HG02840 (cell line): Measurements from ENCODE around the gene PLEKHG3.

Experiments used
- ATAC-seq: cut with Tn5 transposase; IDR thresholded peaks from one replicate; pipeline ENCODE4 v1.9.1; 2021; ENCODE audit warnings: mild to moderate bottlenecking, moderate library complexity, moderate number of reproducible peaks; ENCODE audit not compliant: unreplicated experiment, low FRiP score

PLEKHG3 gene

GRCh38 chr14:64775081-64775777 lies 71.0 kb downstream of the PLEKHG3 start:
- no peak for ATAC-seq

DNA sequence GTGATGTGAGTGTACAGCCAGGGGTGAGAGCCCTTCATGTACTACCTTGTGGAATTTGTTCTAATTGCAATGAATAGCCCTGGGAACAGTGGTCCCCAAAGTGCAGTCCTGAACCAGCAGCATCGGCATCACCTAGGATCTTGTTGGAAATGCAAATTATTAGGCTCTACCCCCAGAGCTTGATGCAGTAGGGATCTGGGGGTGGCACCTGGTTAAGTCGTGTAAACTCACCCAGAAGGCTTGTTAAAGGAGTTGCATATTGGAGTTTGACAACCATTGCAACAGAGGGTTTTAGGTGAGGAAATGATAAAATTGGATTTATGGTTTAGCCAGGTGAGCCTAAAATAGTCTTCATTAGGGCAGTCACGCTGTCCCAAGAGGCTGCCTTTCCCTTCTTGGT lies 73.2 kb downstream of the PLEKHG3 start:
- ATAC-seq: no peak

DNA sequence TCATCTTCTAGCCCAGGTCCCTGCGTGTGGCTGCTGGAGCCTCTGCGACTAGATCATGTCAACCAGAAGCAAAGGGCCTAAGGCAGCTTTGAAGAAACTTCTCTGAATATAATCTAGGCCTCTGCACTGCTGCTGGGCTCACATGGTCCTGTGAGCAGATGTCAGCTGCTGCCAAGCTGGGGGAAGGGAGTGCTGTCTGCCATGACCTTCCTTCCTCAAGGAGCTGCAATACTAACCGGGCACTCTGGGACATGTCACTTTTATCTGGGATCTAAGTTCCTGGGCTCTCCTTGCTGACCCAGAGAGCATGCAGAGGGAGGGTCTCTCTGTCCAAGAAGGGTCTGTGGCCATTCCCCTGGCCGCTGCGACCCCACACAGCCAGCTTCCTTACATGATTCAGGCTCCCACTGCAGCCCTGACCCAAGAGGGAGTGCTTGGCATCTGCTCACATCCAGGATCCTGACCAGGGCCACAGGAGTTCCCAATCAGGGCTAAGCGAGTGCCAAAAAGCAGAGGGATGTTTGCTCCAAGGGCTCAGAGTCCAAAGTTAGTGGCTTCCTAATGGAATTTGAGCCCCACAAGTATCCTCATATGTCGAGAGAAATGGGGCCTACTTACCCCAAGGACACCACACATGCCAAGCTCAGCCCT lies 74.0 kb downstream of the PLEKHG3 start:
- no peak for ATAC-seq

DNA sequence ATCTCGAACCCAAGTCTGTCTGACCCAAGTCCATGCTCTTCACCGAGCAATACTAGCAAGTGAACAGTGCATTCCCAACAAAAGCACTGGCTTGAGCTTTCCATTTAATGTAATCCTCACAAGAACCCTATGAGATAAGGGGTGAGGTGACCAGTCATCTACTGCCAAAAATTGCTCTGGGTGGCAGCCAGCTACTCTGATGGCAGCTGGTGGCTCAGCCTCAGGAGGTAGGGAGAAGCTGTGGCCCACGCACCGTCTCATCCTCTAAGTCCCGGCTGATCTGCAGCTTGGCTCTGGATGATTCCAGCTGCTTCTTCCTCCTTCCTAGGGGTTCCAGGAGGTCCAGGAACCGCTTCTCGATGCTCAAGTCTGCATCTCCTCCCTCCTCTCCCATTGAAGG lies 75.2 kb downstream of the PLEKHG3 start:
- no peak for ATAC-seq

- ATAC-seq: no peak
These were observed 78.0 kb downstream of the PLEKHG3 start for GRCh38 chr14:64782196-64782595.

GRCh38 chr14:64784006-64784405 lies 79.8 kb downstream of the PLEKHG3 start:
- no peak for ATAC-seq

- ATAC-seq: no peak
These were observed 82.3 kb downstream of the PLEKHG3 start for GRCh38 chr14:64786296-64787149.

- ATAC-seq: no peak
These were observed 83.4 kb downstream of the PLEKHG3 start for GRCh38 chr14:64787619-64788018.

DNA sequence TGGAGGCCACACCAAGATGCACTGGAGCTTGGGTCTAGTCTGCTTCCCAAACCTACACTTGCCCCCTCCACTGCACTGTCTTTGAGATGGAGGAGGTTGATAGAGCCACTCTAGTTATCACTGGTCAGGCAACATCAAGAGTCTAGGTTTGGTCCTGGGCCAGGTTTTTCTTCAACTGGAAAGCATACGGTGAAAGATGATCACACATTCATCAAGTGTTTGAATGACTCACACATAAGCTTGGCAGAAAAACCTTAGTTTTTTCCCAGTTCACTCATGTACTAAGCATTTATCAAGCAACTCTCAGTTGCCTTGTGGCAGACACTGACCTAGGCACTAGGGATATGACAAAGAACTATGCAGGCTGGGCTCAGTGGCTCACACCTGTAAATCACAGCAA lies 84.5 kb downstream of the PLEKHG3 start:
- no peak for ATAC-seq

DNA sequence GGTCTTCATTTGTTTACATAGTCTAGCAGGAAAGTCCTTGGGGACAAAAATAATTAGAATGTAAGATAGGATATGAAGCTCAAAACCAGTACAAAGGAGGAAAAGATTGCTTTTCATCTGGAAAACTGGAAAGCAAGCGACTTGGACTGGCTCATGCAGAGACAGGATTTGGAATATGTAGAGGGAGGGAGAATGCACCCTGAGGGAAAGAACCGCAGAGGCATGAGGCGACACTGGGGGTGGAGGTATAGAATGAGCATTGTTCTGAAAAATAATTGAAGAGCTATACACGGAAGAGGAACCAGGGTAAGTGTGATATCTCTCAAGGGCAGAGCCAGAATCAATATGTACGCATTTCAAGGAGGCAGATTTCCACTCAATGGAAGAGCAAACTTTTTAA lies 85.5 kb downstream of the PLEKHG3 start:
- no peak for ATAC-seq

- no peak for ATAC-seq
These were observed 86.3 kb downstream of the PLEKHG3 start for GRCh38 chr14:64790478-64790877.

GRCh38 chr14:64792231-64792630 lies 88.0 kb downstream of the PLEKHG3 start:
- no peak for ATAC-seq

- no peak for ATAC-seq
These were observed 88.8 kb downstream of the PLEKHG3 start for GRCh38 chr14:64792871-64793560.

DNA sequence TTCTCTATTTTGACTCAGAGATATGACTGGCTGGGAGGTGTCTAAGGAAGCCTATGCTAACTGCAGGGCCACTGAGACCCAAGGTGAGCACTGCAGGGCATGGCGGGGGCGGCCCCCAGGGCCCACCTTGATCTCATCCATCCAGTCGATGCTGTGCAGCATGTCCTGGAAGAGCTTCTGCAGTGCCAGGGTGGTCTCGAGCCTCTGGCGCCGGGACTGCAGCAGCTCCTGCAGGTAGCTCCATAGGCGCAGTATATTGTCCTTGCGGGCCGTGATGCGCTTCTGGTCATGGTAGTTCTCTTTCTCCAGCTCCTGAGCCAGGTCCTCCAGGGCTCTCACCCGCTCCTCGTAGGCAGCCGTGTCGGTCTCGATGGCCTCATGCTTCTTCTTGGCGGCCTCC lies 91.0 kb downstream of the PLEKHG3 start:
- no peak for ATAC-seq

DNA sequence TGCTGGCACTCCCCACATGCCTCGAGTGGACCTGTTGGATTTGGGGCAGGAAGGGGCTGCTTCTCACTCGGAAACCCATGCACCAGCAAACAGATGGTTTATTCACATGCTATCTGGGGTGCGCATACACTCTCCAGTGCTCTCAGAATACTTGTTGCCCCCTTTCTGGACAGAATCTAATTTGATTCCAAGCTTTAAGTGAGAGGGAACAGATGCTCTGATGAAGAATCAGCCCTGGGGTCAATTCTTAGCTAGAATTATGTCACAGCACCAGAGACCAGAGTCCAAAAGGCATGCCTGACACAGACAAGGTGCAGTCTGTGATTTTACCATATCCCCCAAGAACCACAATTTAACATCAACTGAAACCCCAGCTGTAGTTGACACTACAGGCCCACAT lies 91.7 kb downstream of the PLEKHG3 start:
- no peak for ATAC-seq

GRCh38 chr14:64796369-64796768 lies 92.1 kb downstream of the PLEKHG3 start:
- ATAC-seq: no peak

- no peak for ATAC-seq
These were observed 95.3 kb downstream of the PLEKHG3 start for GRCh38 chr14:64799555-64799954.
